Endothelial cell of umbilical vein (primary cell): ENCODE data around the gene TSPYL1. TPM values are rescaled to one million over a fixed set of nuclear protein-coding genes. Genes with fewer than 3 reads are reported as not detected.

Experiments used
- BruUV-seq: library from RNA; stranded (reverse); fragments of 400-500 nt; replicated peaks from 2 replicates; lab custom pipeline; 2021; lab: Mats Ljungman, UMichigan
- CTCF ChIA-PET: fragments of 300-600, 350-600 bp; sonication (Branson Sonifier 250); formaldehyde crosslinking; loops from one replicate; lab custom pipeline; 2021; ENCODE audit warnings: antibody characterized with exemption, inconsistent platforms; lab: Charles Lee
- POLR2A ChIA-PET: fragments of 300-600, 350-600 bp; sonication (Branson Sonifier 250); formaldehyde crosslinking; loops from one replicate; lab custom pipeline; 2021; ENCODE audit warnings: antibody characterized with exemption, inconsistent platforms; lab: Charles Lee
- DNase-seq: peaks from one replicate; pipeline ENCODE4 v3.0.0-alpha.2; 2011; ENCODE audit warnings: low read depth, low spot score
- FAIRE-seq: peaks from 2 replicates; lab custom pipeline; 2011; peaks lifted over from hg19 to GRCh38; lab: Jason Lieb, UNC
- H2AFZ ChIP-seq: 2 replicates; pipeline ENCODE4 v1.6.0; 2012; ENCODE audit warnings: low read depth, low read length, control low read depth, inconsistent platforms
- H3K27ac ChIP-seq: 2 replicates; pipeline ENCODE4 v1.5.1; 2011; ENCODE audit warnings: low read depth, mild to moderate bottlenecking, control low read depth, low read length, moderate library complexity; ENCODE audit not compliant: insufficient read depth
- H3K27me3 ChIP-seq, 2 experiments: 2 replicates each; pipeline versions ENCODE4 v1.6.0 to v1.6.1; 2011; ENCODE audit warnings: low read length in 2 of 2, mixed read lengths in 1 of 2; ENCODE audit not compliant: control insufficient read depth in 2 of 2, insufficient read depth in 2 of 2
- H3K36me3 ChIP-seq, 2 experiments: 2 replicates in 1 of 2; 3 replicates in 1 of 2; pipeline ENCODE4 v1.5.1; 2011; ENCODE audit warnings: low read length in 2 of 2, mild to moderate bottlenecking in 1 of 2, moderate library complexity in 1 of 2; ENCODE audit not compliant: control insufficient read depth in 2 of 2, insufficient read depth in 2 of 2; ENCODE audit errors: extremely low read depth in 1 of 2
- H3K4me1 ChIP-seq: 3 replicates; pipeline ENCODE4 v1.5.1; 2011; ENCODE audit warnings: mild to moderate bottlenecking, low read length; ENCODE audit not compliant: control insufficient read depth, insufficient read depth; ENCODE audit errors: extremely low read depth
- H3K4me2 ChIP-seq: 2 replicates; pipeline ENCODE4 v1.6.1; 2011; ENCODE audit warnings: low read length, control low read depth, mixed read lengths; ENCODE audit not compliant: insufficient read depth
- H3K4me3 ChIP-seq, 3 experiments: fragments of 200-600 bp in 1 of 3; sonication (generic), shearing (Covaris generic) in 1 of 3; replicated peaks in 1 of 3; 2 replicates each; pipeline ENCODE4 v1.5.1; 2011 to 2016; ENCODE audit warnings: control low read depth in 3 of 3, low read length in 3 of 3, mild to moderate bottlenecking in 2 of 3, inconsistent platforms in 1 of 3, low read depth in 1 of 3, moderate library complexity in 1 of 3; ENCODE audit not compliant: insufficient read depth in 1 of 3
- H3K79me2 ChIP-seq: 2 replicates; pipeline ENCODE4 v1.6.0; 2012; ENCODE audit warnings: low read length, inconsistent platforms; ENCODE audit not compliant: control insufficient read depth, insufficient read depth
- H3K9ac ChIP-seq: replicated peaks from 2 replicates; pipeline ENCODE3; 2011; ENCODE audit warnings: low read length, control low read depth; ENCODE audit not compliant: insufficient read depth; ENCODE audit errors: extremely low read depth
- H3K9me1 ChIP-seq: replicated peaks from 3 replicates; pipeline ENCODE4 v1.6.0; 2011; ENCODE audit warnings: mild to moderate bottlenecking, low read length; ENCODE audit not compliant: control insufficient read depth, insufficient read depth; ENCODE audit errors: extremely low read depth
- H3K9me3 ChIP-seq: replicated peaks from 2 replicates; pipeline ENCODE4 v1.5.1; 2012; ENCODE audit warnings: low read length, inconsistent platforms; ENCODE audit not compliant: control insufficient read depth, insufficient read depth
- H4K20me1 ChIP-seq: replicated peaks from 2 replicates; pipeline ENCODE3; 2011; ENCODE audit warnings: mild to moderate bottlenecking, low read length; ENCODE audit not compliant: control insufficient read depth, insufficient read depth; ENCODE audit errors: extremely low read depth
- EZH2 ChIP-seq: IDR thresholded peaks from 2 replicates; pipeline ENCODE4 v1.6.1; 2012; ENCODE audit warnings: borderline replicate concordance, low read depth, mild to moderate bottlenecking, moderate library complexity, low read length, inconsistent platforms; ENCODE audit not compliant: severe bottlenecking
- FOS ChIP-seq: IDR thresholded peaks from 2 replicates; pipeline ENCODE4 v1.6.1; 2011; ENCODE audit warnings: mild to moderate bottlenecking, low read length, moderate library complexity, borderline replicate concordance; ENCODE audit not compliant: insufficient read depth
- GATA2 ChIP-seq: IDR thresholded peaks from 2 replicates; pipeline ENCODE4 v1.7.0; 2011; ENCODE audit warnings: low read depth, mild to moderate bottlenecking, moderate library complexity, mixed read lengths, low read length; ENCODE audit not compliant: insufficient read length, insufficient read depth
- JUN ChIP-seq: IDR thresholded peaks from 2 replicates; pipeline ENCODE4 v1.6.1; 2011; ENCODE audit warnings: borderline replicate concordance, low read depth; ENCODE audit not compliant: insufficient read length, insufficient read depth
- MYC ChIP-seq: IDR thresholded peaks from one replicate; pipeline ENCODE4 v1.6.1; 2011; ENCODE audit warnings: mild to moderate bottlenecking, low read depth, low read length
- POLR2A ChIP-seq: IDR thresholded peaks from 2 replicates; pipeline ENCODE4 v1.6.1; 2012; ENCODE audit warnings: low read depth, mild to moderate bottlenecking, control low read depth, low read length
- POLR2AphosphoS5 ChIP-seq: IDR thresholded peaks from 2 replicates; pipeline ENCODE4 v1.6.1; 2012; ENCODE audit warnings: low read depth, mild to moderate bottlenecking, control low read depth, low read length, moderate library complexity; ENCODE audit not compliant: insufficient read depth
- dilution Hi-C: fragments of 300-500 bp; cut with MboI; formaldehyde crosslinking; loops from one replicate; pipeline ENCODE4 v1.15.0; 2019; ENCODE audit warnings: low sequenced_read_pairs; ENCODE audit not compliant: extremely low pct_ligation_motif_present
- intact Hi-C: fragments of 100-400 bp; cut with micrococcal nuclease; formaldehyde crosslinking; loops from one replicate; pipeline ENCODE4 v1.10.0; 2022
- polyA plus RNA-seq, 4 experiments: library from polyadenylated mRNA; depleted of rRNA in 3 of 4; stranded (reverse) in 3 of 4; unstranded in 1 of 4; fragments of >200 nt; gene quantifications; 2 replicates each; pipeline versions ENCODE4 v1.2.1 to v1.2.3, GENCODE V29; 2011 to 2012; ENCODE audit warnings: missing spikeins in 1 of 4
- total RNA-seq: library from RNA; stranded (reverse); gene quantifications from 2 replicates; pipeline ENCODE4 v1.2.3, GENCODE V29; 2021
- TF ChIP-seq, protein P1 (sequence below): IDR thresholded peaks from 2 replicates; pipeline ENCODE4 v1.6.1; 2011; ENCODE audit not compliant: insufficient read depth, insufficient read length
- TF ChIP-seq, protein P2 (sequence below), 2 donors: IDR thresholded peaks; 1 replicate in 1 of 2; 2 replicates in 1 of 2; pipeline ENCODE4 v1.5.1; 2011; ENCODE audit warnings: low read length in 2 of 2, mild to moderate bottlenecking in 2 of 2, moderate library complexity in 2 of 2, control low read depth in 1 of 2, inconsistent platforms in 1 of 2, low read depth in 1 of 2; ENCODE audit not compliant: insufficient read depth in 1 of 2; ENCODE audit errors: extremely low read depth in 1 of 2

Gene TSPYL1
- total and polyA plus RNA-seq, 2 donors (not counting 3 experiments of a cell fraction or from before 2014, with no cell fraction given): 32.1 to 54.5 TPM

- intact Hi-C loops (no loop called here), dilution Hi-C loops (no loop called here)
- H2AFZ ChIP-seq: no peak overlapping the region
- H3K4me1 ChIP-seq: peaks cover 12% of the 10 kb centered on the region
- CTCF ChIA-PET: interaction anchor here (1.6 kb wide), 1 partner anchor 35 kb away, joined by 3 read pairs; the partner anchor contains the start of gene TSPYL1
- H3K27me3 ChIP-seq: no peaks in the 10 kb centered on the region
- H3K9ac ChIP-seq: no peak overlapping the region
- peaks cover 0 to 2% of the 10 kb centered on the region in 2 experiments for H3K36me3 ChIP-seq
- no peak overlapping the region for H3K4me2 ChIP-seq
- no peaks in the 10 kb centered on the region for H3K9me1 ChIP-seq
- no peaks in the 10 kb centered on the region for H4K20me1 ChIP-seq
- no peak for TF ChIP-seq POLR2AphosphoS5
- no peak for TF ChIP-seq POLR2A
- no peak for TF ChIP-seq GATA2
- TF ChIP-seq FOS: no peak
- TF ChIP-seq, protein P1, sequence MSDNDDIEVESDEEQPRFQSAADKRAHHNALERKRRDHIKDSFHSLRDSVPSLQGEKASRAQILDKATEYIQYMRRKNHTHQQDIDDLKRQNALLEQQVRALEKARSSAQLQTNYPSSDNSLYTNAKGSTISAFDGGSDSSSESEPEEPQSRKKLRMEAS: no peak
- TF ChIP-seq, protein P2, sequence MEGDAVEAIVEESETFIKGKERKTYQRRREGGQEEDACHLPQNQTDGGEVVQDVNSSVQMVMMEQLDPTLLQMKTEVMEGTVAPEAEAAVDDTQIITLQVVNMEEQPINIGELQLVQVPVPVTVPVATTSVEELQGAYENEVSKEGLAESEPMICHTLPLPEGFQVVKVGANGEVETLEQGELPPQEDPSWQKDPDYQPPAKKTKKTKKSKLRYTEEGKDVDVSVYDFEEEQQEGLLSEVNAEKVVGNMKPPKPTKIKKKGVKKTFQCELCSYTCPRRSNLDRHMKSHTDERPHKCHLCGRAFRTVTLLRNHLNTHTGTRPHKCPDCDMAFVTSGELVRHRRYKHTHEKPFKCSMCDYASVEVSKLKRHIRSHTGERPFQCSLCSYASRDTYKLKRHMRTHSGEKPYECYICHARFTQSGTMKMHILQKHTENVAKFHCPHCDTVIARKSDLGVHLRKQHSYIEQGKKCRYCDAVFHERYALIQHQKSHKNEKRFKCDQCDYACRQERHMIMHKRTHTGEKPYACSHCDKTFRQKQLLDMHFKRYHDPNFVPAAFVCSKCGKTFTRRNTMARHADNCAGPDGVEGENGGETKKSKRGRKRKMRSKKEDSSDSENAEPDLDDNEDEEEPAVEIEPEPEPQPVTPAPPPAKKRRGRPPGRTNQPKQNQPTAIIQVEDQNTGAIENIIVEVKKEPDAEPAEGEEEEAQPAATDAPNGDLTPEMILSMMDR (IDR thresholded peaks at IDR 0.05; ENCODE audit: extremely low read depth in 1 of 2, insufficient read depth in 1 of 2, low read depth in 1 of 2, low read length in 2 of 2): no peak
- TF ChIP-seq JUN: no peak
- no peak for TF ChIP-seq MYC
- no peak for TF ChIP-seq EZH2
- POLR2A ChIA-PET: no interaction called here
- H3K27ac ChIP-seq: no peak overlapping the region
- FAIRE-seq: no peak
- H3K4me3 ChIP-seq: no peak overlapping the region
- no peaks in the 10 kb centered on the region for H3K9me3 ChIP-seq
- no peaks in the 10 kb centered on the region for H3K79me2 ChIP-seq
- BruUV-seq: no TSS peak
- no peak for DNase-seq
Measured at GRCh38 chr6:116244284-116244683, 35.4 kb downstream of the TSPYL1 start.
